ENCODE results near the gene CNN3.

CNN3 gene

GRCh38 chr1:94888201-94888600 lies 38.7 kb downstream of the CNN3 start:
- no peak for DNase-seq
- 100% methylated on average over 1 of the region's 3 CpGs for WGBS (ENCODE audit: insufficient coverage)
- POLR2A ChIA-PET = no interaction called here
- no peaks in the 10 kb centered on the region for H3K27me3 ChIP-seq (replicated peaks in 2 of 5; ENCODE audit: control insufficient read depth in 4 of 5, insufficient read depth in 5 of 5, low read length in 4 of 5)
- CTCF ChIA-PET = interaction anchor here (1.0 kb wide), 1 partner anchor 34 kb away, joined by 6 read pairs; no protein-coding TSS in a partner anchor
- H3K27ac ChIP-seq (ENCODE audit: insufficient read depth in 1 of 2, low read depth in 1 of 2, low read length in 2 of 2, poor library complexity in 1 of 2, severe bottlenecking in 2 of 2) = no peak overlapping the region
- no peak overlapping the region for H3K4me3 ChIP-seq (ENCODE audit: control insufficient read depth in 1 of 7, extremely low read depth in 1 of 7, insufficient read depth in 4 of 7, low read depth in 2 of 7, low read length in 6 of 7)
- no peaks in the 10 kb centered on the region for H3K36me3 ChIP-seq (ENCODE audit: control insufficient read depth in 4 of 4, insufficient read depth in 4 of 4, low read length in 3 of 4)
- peaks cover 0 to 8% (median 0%) of the 10 kb centered on the region in 4 experiments for H3K4me1 ChIP-seq (ENCODE audit: control extremely low read depth in 1 of 4, control insufficient read depth in 4 of 4, insufficient read depth in 4 of 4, low read length in 3 of 4)
- H3K9me3 ChIP-seq (ENCODE audit: control extremely low read depth in 1 of 5, control insufficient read depth in 4 of 5, insufficient read depth in 2 of 5, low read depth in 1 of 5, low read length in 4 of 5) = no peaks in the 10 kb centered on the region

GRCh38 chr1:94887603-94888171 lies 39.2 kb downstream of the CNN3 start:
- Histone ChIP-seq H3K9me3 (ENCODE audit: control extremely low read depth in 1 of 5, control insufficient read depth in 4 of 5, insufficient read depth in 2 of 5, low read depth in 1 of 5, low read length in 4 of 5) (no peaks in the 10 kb centered on the region), H3K4me3 (ENCODE audit: control insufficient read depth in 1 of 7, extremely low read depth in 1 of 7, insufficient read depth in 4 of 7, low read depth in 2 of 7, low read length in 6 of 7) (no peak overlapping the region), H3K27ac (ENCODE audit: insufficient read depth in 1 of 2, low read depth in 1 of 2, low read length in 2 of 2, poor library complexity in 1 of 2, severe bottlenecking in 2 of 2) (no peak overlapping the region), H3K27me3 (replicated peaks in 2 of 5; ENCODE audit: control insufficient read depth in 4 of 5, insufficient read depth in 5 of 5, low read length in 4 of 5) (no peaks in the 10 kb centered on the region), H3K4me1 (ENCODE audit: control extremely low read depth in 1 of 4, control insufficient read depth in 4 of 4, insufficient read depth in 4 of 4, low read length in 3 of 4) (peaks cover 0 to 8% (median 0%) of the 10 kb centered on the region in 4 experiments), H3K36me3 (ENCODE audit: control insufficient read depth in 4 of 4, insufficient read depth in 4 of 4, low read length in 3 of 4) (no peaks in the 10 kb centered on the region)
- DNase-seq = no peak
- CTCF ChIA-PET = interaction anchor here (1.0 kb wide), 1 partner anchor 33 kb away, joined by 6 read pairs; no protein-coding TSS in a partner anchor
- WGBS (ENCODE audit: insufficient coverage) = 86% methylated on average over 1 of the region's 4 CpGs
- POLR2A ChIA-PET = no interaction called here

- H3K4me3 ChIP-seq (ENCODE audit: control insufficient read depth in 1 of 7, extremely low read depth in 1 of 7, insufficient read depth in 4 of 7, low read depth in 2 of 7, low read length in 6 of 7) = no peak overlapping the region
- 100% methylated on average over 2 of the region's 3 CpGs for WGBS (ENCODE audit: insufficient coverage)
- CTCF ChIA-PET = no interaction called here
- DNase-seq = no peak
- H3K27me3 ChIP-seq (replicated peaks in 2 of 5; ENCODE audit: control insufficient read depth in 4 of 5, insufficient read depth in 5 of 5, low read length in 4 of 5) = no peaks in the 10 kb centered on the region
- H3K36me3 ChIP-seq (ENCODE audit: control insufficient read depth in 4 of 4, insufficient read depth in 4 of 4, low read length in 3 of 4) = no peaks in the 10 kb centered on the region
- POLR2A ChIA-PET = no interaction called here
- peaks cover 0 to 8% (median 0%) of the 10 kb centered on the region in 4 experiments for H3K4me1 ChIP-seq (ENCODE audit: control extremely low read depth in 1 of 4, control insufficient read depth in 4 of 4, insufficient read depth in 4 of 4, low read length in 3 of 4)
- H3K9me3 ChIP-seq (ENCODE audit: control extremely low read depth in 1 of 5, control insufficient read depth in 4 of 5, insufficient read depth in 2 of 5, low read depth in 1 of 5, low read length in 4 of 5) = no peaks in the 10 kb centered on the region
- H3K27ac ChIP-seq (ENCODE audit: insufficient read depth in 1 of 2, low read depth in 1 of 2, low read length in 2 of 2, poor library complexity in 1 of 2, severe bottlenecking in 2 of 2) = no peak overlapping the region
Measured at GRCh38 chr1:94887106-94887505, 39.8 kb downstream of the CNN3 start.

GRCh38 chr1:94886361-94886760 lies 40.5 kb downstream of the CNN3 start:
- Histone ChIP-seq H3K36me3 (ENCODE audit: control insufficient read depth in 4 of 4, insufficient read depth in 4 of 4, low read length in 3 of 4) (no peaks in the 10 kb centered on the region), H3K27me3 (replicated peaks in 2 of 5; ENCODE audit: control insufficient read depth in 4 of 5, insufficient read depth in 5 of 5, low read length in 4 of 5) (no peaks in the 10 kb centered on the region), H3K4me3 (ENCODE audit: control insufficient read depth in 1 of 7, extremely low read depth in 1 of 7, insufficient read depth in 4 of 7, low read depth in 2 of 7, low read length in 6 of 7) (no peak overlapping the region), H3K9me3 (ENCODE audit: control extremely low read depth in 1 of 5, control insufficient read depth in 4 of 5, insufficient read depth in 2 of 5, low read depth in 1 of 5, low read length in 4 of 5) (no peaks in the 10 kb centered on the region), H3K27ac (ENCODE audit: insufficient read depth in 1 of 2, low read depth in 1 of 2, low read length in 2 of 2, poor library complexity in 1 of 2, severe bottlenecking in 2 of 2) (no peak overlapping the region), H3K4me1 (ENCODE audit: control extremely low read depth in 1 of 4, control insufficient read depth in 4 of 4, insufficient read depth in 4 of 4, low read length in 3 of 4) (peaks cover 0 to 8% (median 0%) of the 10 kb centered on the region in 4 experiments)
- ChIA-PET POLR2A (no interaction called here), CTCF (interaction anchor here (0.9 to 1.6 kb wide), 2 partner anchors 14 to 126 kb away, joined by 3 read pairs; no protein-coding TSS in a partner anchor)
- WGBS (ENCODE audit: insufficient coverage) = 94% methylated on average over 4 of the region's 5 CpGs
- DNase-seq = no peak

- Histone ChIP-seq H3K4me1 (ENCODE audit: control extremely low read depth in 1 of 4, control insufficient read depth in 4 of 4, insufficient read depth in 4 of 4, low read length in 3 of 4) (peaks cover 0 to 8% (median 0%) of the 10 kb centered on the region in 4 experiments), H3K27me3 (replicated peaks in 2 of 5; ENCODE audit: control insufficient read depth in 4 of 5, insufficient read depth in 5 of 5, low read length in 4 of 5) (no peaks in the 10 kb centered on the region), H3K27ac (ENCODE audit: insufficient read depth in 1 of 2, low read depth in 1 of 2, low read length in 2 of 2, poor library complexity in 1 of 2, severe bottlenecking in 2 of 2) (no peak overlapping the region), H3K4me3 (ENCODE audit: control insufficient read depth in 1 of 7, extremely low read depth in 1 of 7, insufficient read depth in 4 of 7, low read depth in 2 of 7, low read length in 6 of 7) (no peak overlapping the region), H3K36me3 (ENCODE audit: control insufficient read depth in 4 of 4, insufficient read depth in 4 of 4, low read length in 3 of 4) (no peaks in the 10 kb centered on the region), H3K9me3 (ENCODE audit: control extremely low read depth in 1 of 5, control insufficient read depth in 4 of 5, insufficient read depth in 2 of 5, low read depth in 1 of 5, low read length in 4 of 5) (no peaks in the 10 kb centered on the region)
- ChIA-PET POLR2A (no interaction called here), CTCF (interaction anchor here (1.3 to 1.6 kb wide), 2 partner anchors 8 to 16 kb away, joined by 3 read pairs; no protein-coding TSS in a partner anchor)
- DNase-seq = no peak
- WGBS (ENCODE audit: insufficient coverage) = 100% methylated on average over 4 of the region's 6 CpGs
Measured at GRCh38 chr1:94884507-94884906, 42.4 kb downstream of the CNN3 start.

GRCh38 chr1:94884106-94884505 lies 42.8 kb downstream of the CNN3 start:
- H3K4me3 ChIP-seq (ENCODE audit: control insufficient read depth in 1 of 7, extremely low read depth in 1 of 7, insufficient read depth in 4 of 7, low read depth in 2 of 7, low read length in 6 of 7) = no peak overlapping the region
- no peak overlapping the region for H3K27ac ChIP-seq (ENCODE audit: insufficient read depth in 1 of 2, low read depth in 1 of 2, low read length in 2 of 2, poor library complexity in 1 of 2, severe bottlenecking in 2 of 2)
- 88% methylated on average over 6 of the region's 6 CpGs for WGBS (ENCODE audit: insufficient coverage)
- H3K36me3 ChIP-seq (ENCODE audit: control insufficient read depth in 4 of 4, insufficient read depth in 4 of 4, low read length in 3 of 4) = no peaks in the 10 kb centered on the region
- ChIA-PET CTCF (interaction anchor here (1.3 kb wide), 1 partner anchor 9 kb away, joined by 3 read pairs; no protein-coding TSS in a partner anchor), POLR2A (no interaction called here)
- no peaks in the 10 kb centered on the region for H3K27me3 ChIP-seq (replicated peaks in 2 of 5; ENCODE audit: control insufficient read depth in 4 of 5, insufficient read depth in 5 of 5, low read length in 4 of 5)
- peaks cover 0 to 8% (median 0%) of the 10 kb centered on the region in 4 experiments for H3K4me1 ChIP-seq (ENCODE audit: control extremely low read depth in 1 of 4, control insufficient read depth in 4 of 4, insufficient read depth in 4 of 4, low read length in 3 of 4)
- no peak for DNase-seq
- no peaks in the 10 kb centered on the region for H3K9me3 ChIP-seq (ENCODE audit: control extremely low read depth in 1 of 5, control insufficient read depth in 4 of 5, insufficient read depth in 2 of 5, low read depth in 1 of 5, low read length in 4 of 5)

GRCh38 chr1:94883691-94884090 lies 43.2 kb downstream of the CNN3 start:
- ChIA-PET POLR2A (no interaction called here), CTCF (interaction anchor here (1.0 to 1.3 kb wide), 2 partner anchors 9 to 158 kb away, joined by 3 read pairs; no protein-coding TSS in a partner anchor)
- H3K4me1 ChIP-seq (ENCODE audit: control extremely low read depth in 1 of 4, control insufficient read depth in 4 of 4, insufficient read depth in 4 of 4, low read length in 3 of 4) = peaks cover 0 to 8% (median 0%) of the 10 kb centered on the region in 4 experiments
- peak overlapping the region in 2 of 7 experiments; percentile 60 to 62 for H3K4me3 ChIP-seq (ENCODE audit: control insufficient read depth in 1 of 7, extremely low read depth in 1 of 7, insufficient read depth in 4 of 7, low read depth in 2 of 7, low read length in 6 of 7)
- H3K9me3 ChIP-seq (ENCODE audit: control extremely low read depth in 1 of 5, control insufficient read depth in 4 of 5, insufficient read depth in 2 of 5, low read depth in 1 of 5, low read length in 4 of 5) = no peaks in the 10 kb centered on the region
- WGBS (ENCODE audit: insufficient coverage) = 26% methylated on average over 2 of the region's 4 CpGs
- no peaks in the 10 kb centered on the region for H3K36me3 ChIP-seq (ENCODE audit: control insufficient read depth in 4 of 4, insufficient read depth in 4 of 4, low read length in 3 of 4)
- H3K27me3 ChIP-seq (replicated peaks in 2 of 5; ENCODE audit: control insufficient read depth in 4 of 5, insufficient read depth in 5 of 5, low read length in 4 of 5) = no peaks in the 10 kb centered on the region
- H3K27ac ChIP-seq (ENCODE audit: insufficient read depth in 1 of 2, low read depth in 1 of 2, low read length in 2 of 2, poor library complexity in 1 of 2, severe bottlenecking in 2 of 2) = no peak overlapping the region
- DNase-seq = peak; percentile 29 to 69 (median 65)

Data from common myeloid progenitor, CD34-positive (primary cell).